ENCODE measurements around the gene MTX1.

- peak; percentile 94 to 99 (median 96) for TF ChIP-seq CTCF (IDR thresholded peaks at IDR 0.05)
- peak; percentile 54 for TF ChIP-seq POLR2A (IDR thresholded peaks at IDR 0.05; ENCODE audit: low read depth)
Observed at GRCh38 chr1:155172732-155173477, 35.6 kb upstream of the MTX1 start, which contains the start of gene KRTCAP2.

Data from esophagus muscularis mucosa (tissue), 3 donors.